ENCODE data around the gene IL37.

DNA sequence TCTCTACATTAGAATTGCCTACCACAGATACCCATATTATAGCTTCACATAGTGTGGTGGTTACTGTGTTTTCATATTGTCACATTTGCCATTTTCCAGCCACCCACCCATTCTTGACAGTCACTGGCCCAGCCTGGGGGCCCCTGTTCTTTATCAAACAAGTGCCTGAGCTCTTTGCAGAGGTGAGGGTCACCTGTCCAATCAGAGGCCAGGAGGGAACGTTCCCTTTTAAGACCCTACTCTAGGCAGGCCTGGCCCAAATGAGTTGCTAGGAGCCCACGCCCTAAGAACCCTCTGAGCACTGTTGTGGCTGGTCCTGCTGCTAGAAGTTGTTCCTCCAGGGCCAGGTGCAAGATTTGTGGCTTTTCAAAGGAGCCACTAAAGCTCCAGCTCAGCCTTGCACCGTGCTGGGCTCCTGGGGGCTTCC, 5.2 kb downstream of the IL37 start:
- TF ChIP-seq EZH2 (IDR thresholded peaks at IDR 0.05; ENCODE audit: low read length, unreplicated experiment) (no peak), EZH2phosphoT487 (IDR thresholded peaks at IDR 0.05; ENCODE audit: borderline replicate concordance, low read length) (no peak)
- TF ChIP-seq, protein P1, sequence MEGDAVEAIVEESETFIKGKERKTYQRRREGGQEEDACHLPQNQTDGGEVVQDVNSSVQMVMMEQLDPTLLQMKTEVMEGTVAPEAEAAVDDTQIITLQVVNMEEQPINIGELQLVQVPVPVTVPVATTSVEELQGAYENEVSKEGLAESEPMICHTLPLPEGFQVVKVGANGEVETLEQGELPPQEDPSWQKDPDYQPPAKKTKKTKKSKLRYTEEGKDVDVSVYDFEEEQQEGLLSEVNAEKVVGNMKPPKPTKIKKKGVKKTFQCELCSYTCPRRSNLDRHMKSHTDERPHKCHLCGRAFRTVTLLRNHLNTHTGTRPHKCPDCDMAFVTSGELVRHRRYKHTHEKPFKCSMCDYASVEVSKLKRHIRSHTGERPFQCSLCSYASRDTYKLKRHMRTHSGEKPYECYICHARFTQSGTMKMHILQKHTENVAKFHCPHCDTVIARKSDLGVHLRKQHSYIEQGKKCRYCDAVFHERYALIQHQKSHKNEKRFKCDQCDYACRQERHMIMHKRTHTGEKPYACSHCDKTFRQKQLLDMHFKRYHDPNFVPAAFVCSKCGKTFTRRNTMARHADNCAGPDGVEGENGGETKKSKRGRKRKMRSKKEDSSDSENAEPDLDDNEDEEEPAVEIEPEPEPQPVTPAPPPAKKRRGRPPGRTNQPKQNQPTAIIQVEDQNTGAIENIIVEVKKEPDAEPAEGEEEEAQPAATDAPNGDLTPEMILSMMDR (conservative IDR thresholded peaks at IDR 0.05; ENCODE audit: low read depth, low read length) = no peak

Data from PC-3 (cell line).